CD4-positive, alpha-beta T cell treated with Interleukin-21 for 1 hour (primary cell): ENCODE measurements around the gene SLC35G4.
A peak's percentile ranks its signal among the peaks of the same experiment; 100 is the strongest.
"Not testable (repeated sequence)": the region's sequence is repeated elsewhere in the genome, so short reads cannot be mapped to it uniquely, and the experiment has no call there.

ENCODE experiments used
- DNase-seq: peaks from one replicate; pipeline ENCODE4 v3.0.0-alpha.2; 2020

SLC35G4 gene

DNA sequence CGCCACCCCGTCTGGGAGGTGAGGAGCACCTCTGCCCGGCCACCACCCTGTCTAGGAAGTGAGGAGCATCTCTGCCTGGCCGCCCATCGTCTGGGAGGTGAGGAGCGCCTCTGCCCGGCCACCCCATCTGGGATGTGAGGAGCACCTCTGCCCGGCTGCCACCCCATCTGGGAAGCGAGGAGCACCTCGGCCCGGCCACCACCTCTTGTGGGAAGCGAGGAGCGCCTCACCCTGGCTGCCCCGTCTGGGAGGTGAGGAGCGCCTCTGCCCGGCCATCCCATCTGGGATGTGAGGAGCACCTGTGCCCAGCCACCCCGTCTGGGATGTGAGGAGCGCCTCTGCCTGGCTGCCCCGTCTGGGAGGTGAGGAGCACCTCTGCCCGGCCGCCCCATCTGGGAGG lies 4.6 kb downstream of the SLC35G4 start:
- not testable (repeated sequence) for DNase-seq

DNA sequence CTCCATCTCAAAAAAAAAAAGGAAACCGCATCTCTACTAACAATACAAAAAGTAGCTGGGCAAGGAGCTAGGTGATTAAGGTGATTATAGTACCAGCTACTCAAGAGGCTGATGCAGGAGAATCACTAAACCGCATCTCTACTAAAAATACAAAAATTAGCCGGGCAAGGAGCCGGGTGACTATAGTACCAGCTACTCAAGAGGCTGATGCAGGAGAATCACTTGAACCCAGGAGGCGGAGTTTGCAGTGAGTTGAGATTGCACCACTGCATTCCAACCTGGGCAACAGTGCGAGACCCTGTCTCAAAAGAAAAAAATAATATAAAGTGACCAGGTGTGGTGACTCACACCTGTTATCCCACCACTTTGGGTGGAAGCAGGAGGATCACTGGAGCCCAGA lies 5.6 kb downstream of the SLC35G4 start:
- not testable (repeated sequence) for DNase-seq

DNA sequence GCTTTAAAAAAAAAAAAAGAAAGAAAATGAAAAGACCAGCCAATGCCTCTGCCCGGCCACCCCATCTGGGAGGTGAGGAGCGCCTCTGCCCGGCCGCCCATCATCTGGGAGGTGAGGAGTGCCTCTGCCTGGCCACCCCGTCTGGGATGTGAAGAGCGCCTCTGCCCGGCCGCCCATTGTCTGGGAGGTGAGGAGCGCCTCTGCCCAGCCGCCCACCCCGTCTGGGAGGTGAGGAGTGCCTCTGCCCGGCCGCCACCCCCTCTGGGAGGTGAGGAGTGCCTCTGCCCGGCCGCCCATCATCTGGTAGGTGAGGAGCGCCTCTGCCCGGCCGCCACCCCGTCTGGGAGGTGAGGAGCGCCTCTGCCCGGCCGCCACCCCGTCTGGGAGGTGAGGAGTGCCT lies 37.9 kb downstream of the SLC35G4 start:
- not testable (repeated sequence) for DNase-seq

- DNase-seq, result not testable (repeated sequence)
Measured at GRCh38 chr18:11647804-11648203, 38.4 kb downstream of the SLC35G4 start.

DNA sequence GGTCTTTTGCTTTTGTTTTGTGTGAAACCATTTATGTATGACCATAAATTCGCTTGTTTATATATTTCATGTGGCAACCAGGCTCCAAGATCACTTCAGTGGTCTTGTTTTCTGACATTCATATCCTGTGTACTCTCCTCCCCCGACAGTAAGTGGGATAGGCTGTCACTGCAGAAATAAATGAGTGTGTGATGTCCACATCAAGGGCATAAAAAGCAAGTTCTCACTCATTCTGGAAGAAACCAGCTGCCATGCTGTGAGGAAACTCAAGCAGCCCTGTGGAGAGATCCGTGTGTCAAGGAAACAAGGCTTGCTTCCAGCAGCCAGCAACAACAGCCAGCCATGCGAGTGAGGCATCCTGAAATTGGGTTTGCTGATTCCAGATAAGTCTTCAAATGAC lies 40.4 kb downstream of the SLC35G4 start:
- no peak for DNase-seq

DNA sequence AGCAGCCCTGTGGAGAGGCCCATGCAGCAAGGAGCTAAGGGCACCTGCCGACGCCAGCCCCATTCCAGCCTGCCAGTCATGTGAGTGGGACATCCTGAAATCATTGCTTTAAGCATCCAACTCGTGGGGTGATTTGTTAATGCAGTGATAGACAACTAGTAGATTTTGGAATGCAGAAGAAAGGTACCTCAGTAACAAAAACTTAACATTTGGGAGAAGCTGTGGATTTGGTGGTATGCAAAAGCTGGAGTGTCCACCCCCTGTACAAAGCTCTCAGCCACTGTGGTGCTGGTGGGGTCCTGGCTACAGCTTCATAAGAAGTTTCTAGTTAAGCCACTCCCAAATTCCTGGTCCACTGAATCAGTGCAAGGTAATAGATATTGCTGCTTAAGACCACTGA lies 42.5 kb downstream of the SLC35G4 start:
- DNase-seq, result no peak

GRCh38 chr18:11653521-11653920 lies 44.1 kb downstream of the SLC35G4 start:
- no peak for DNase-seq

GRCh38 chr18:11654736-11655605 lies 45.6 kb downstream of the SLC35G4 start:
- peak; percentile 9 for DNase-seq

GRCh38 chr18:11655606-11655932 lies 46.2 kb downstream of the SLC35G4 start:
- DNase-seq, result no peak

GRCh38 chr18:11657152-11657551 lies 47.8 kb downstream of the SLC35G4 start:
- no peak for DNase-seq

- DNase-seq, result no peak
Measured at GRCh38 chr18:11657554-11657953, 48.2 kb downstream of the SLC35G4 start.

DNA sequence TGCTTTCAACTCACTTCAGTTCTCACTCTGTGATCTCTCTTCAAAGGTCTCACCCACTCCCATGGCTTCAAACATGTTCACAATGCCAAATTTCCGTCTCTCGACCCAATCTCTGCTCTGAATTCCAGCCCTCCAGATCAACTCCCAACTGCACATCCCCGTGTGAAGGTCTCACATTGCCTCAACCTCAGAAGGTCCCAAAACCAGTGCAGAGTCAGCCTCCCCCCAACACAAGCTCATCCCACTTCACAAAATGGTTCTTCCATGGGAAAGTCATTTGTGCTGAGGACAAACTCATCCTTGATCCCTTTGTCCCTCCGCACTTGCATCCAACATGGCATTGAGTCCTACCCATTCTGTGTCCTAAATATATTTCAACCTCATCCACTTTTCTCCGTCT lies 48.6 kb downstream of the SLC35G4 start:
- DNase-seq, result no peak

DNA sequence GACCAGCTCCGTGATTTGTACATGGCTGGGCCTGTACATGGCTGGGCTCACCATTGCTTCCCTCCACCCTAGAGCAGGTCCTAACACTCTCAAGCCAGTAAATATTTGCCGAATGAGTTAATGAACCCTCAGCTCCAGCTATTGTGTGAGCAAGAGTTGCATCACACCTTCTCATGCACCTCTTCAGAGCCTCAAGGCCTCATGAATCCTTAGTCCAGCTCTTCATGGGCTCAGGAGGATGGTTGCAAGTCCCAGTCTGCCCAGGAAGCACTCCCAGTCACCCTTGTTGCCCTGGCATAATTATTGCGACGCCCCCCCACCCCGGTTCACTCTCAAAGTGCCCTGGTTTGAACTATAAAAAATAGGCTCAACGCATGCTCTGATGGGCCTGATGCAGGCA lies 49.6 kb downstream of the SLC35G4 start:
- DNase-seq, result no peak
